Measurements from ENCODE around the gene METTL25B. TPM values are rescaled to one million over a fixed set of nuclear protein-coding genes. Genes with fewer than 3 reads are reported as not detected.
"Not testable (repeated sequence)": the region's sequence is repeated elsewhere in the genome, so short reads cannot be mapped to it uniquely, and the experiment has no call there.

METTL25B gene
- total and polyA plus RNA-seq, 3 experiments from 2014 or later, result 4.2 to 29.7 (median 29.6) TPM

- H3K9me3 Mint-ChIP-seq, POLR2A ChIA-PET: not testable (repeated sequence)
Measured at GRCh38 chr1:156757572-156758253, 29.4 kb downstream of the METTL25B start.

DNA sequence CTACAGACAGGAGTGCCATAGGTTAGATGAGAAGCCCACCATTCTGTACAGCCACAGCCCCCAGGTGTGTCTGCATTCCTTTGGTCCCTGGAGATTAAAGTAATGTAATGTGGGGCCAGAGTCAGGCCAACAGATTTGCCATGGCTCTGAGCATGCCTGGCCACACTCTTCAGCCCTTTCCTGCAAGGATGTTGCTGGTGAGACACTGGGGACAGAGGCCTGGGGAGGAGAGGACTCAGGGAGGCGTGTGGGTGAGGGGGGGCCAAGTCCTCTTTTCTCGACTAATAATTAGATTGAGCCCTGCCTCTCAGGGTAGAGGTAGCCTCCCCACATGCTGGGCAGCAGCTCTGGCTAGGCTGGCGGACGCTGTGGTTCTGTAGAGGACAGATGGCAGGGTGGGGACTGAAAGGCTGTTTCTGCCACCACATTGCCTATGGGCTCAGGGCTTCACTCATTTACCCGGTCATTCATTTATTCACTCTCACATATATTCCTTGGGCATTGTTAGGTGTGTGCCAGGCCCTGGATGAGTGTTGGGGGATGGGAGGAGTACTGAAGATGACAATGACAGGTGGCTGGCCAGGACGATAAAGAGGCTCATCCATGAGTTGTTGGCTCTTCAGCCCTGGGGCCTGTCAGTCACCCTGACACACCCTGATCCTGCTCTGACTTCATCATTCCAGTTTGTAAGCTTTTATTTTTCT is 32.0 kb downstream of the METTL25B start:
- no peaks in the 10 kb centered on the region for H3K9me3 Mint-ChIP-seq
- no peaks in the 10 kb centered on the region for H3K27me3 Mint-ChIP-seq
- no peaks in the 10 kb centered on the region for H3K36me3 ChIP-seq (ENCODE audit: insufficient read depth, low read length)
- H3K9me3 ChIP-seq (ENCODE audit: low read length), result no peaks in the 10 kb centered on the region
- H3K27ac ChIP-seq (ENCODE audit: low read depth, low read length), result no peak overlapping the region
- H3K4me1 ChIP-seq (ENCODE audit: insufficient read depth, low read length), result no peaks in the 10 kb centered on the region
- no peak overlapping the region for H3K4me3 Mint-ChIP-seq
- no peak overlapping the region for H3K4me3 ChIP-seq (ENCODE audit: low read length)
- peak overlapping the region in 1 of 8 donors; percentile 87 for H3K27ac Mint-ChIP-seq
- H3K4me1 Mint-ChIP-seq, result peaks cover 1 to 5% (median 3%) of the 10 kb centered on the region in 3 donors
- ChIA-PET POLR2A (no interaction called here), CTCF (interaction anchor here (1.0 kb wide), 1 partner anchor 13 kb away, joined by 3 read pairs; no protein-coding TSS in a partner anchor)
- H3K27me3 ChIP-seq (ENCODE audit: insufficient read depth, low read length, poor library complexity, severe bottlenecking), result no peaks in the 10 kb centered on the region
- no peaks in the 10 kb centered on the region for H3K36me3 Mint-ChIP-seq
- DNase-seq, result no peak

More at GRCh38 chr1:156757572-156758253, 29.4 kb downstream of the METTL25B start:
- not testable (repeated sequence) for H3K4me1 ChIP-seq (ENCODE audit: insufficient read depth, low read length); H3K4me3 ChIP-seq (ENCODE audit: low read length); H3K27me3 Mint-ChIP-seq; H3K9me3 ChIP-seq (ENCODE audit: low read length); H3K27ac Mint-ChIP-seq; DNase-seq; H3K27ac ChIP-seq (ENCODE audit: low read depth, low read length); H3K4me3 Mint-ChIP-seq; H3K27me3 ChIP-seq (ENCODE audit: insufficient read depth, low read length, poor library complexity, severe bottlenecking); H3K36me3 Mint-ChIP-seq; H3K36me3 ChIP-seq (ENCODE audit: insufficient read depth, low read length)
- peaks cover 9 to 19% (median 11%) of the 10 kb centered on the region in 3 donors for H3K4me1 Mint-ChIP-seq
- CTCF ChIA-PET, result interaction anchor here (1.4 kb wide), 1 partner anchor 31 kb away, joined by 3 read pairs; no protein-coding TSS in a partner anchor

DNA sequence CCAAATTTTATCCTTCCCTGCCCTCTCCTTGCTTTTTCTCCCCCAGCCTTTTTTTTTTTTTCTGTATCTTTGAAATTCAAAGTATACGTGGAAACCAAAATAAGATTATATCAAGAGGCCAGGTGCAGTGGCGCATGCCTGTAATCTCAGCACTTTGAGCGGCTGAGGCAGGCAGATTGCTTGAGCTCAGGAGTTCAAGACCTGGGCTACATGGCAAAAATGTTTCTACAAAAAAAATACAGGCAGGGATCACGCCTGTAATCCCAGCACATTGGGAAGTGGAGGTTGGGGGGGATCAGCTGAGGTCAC is 32.5 kb downstream of the METTL25B start:
- H3K4me1 ChIP-seq (ENCODE audit: insufficient read depth, low read length), result no peaks in the 10 kb centered on the region
- Mint-ChIP-seq H3K4me1 (peaks cover 0 to 3% (median 0%) of the 10 kb centered on the region in 3 donors), H3K27me3 (no peaks in the 10 kb centered on the region), H3K9me3 (no peaks in the 10 kb centered on the region), H3K27ac (no peak overlapping the region), H3K4me3 (no peak overlapping the region), H3K36me3 (no peaks in the 10 kb centered on the region)
- no peak overlapping the region for H3K27ac ChIP-seq (ENCODE audit: low read depth, low read length)
- H3K36me3 ChIP-seq (ENCODE audit: insufficient read depth, low read length), result no peaks in the 10 kb centered on the region
- POLR2A ChIA-PET, result no interaction called here
- H3K27me3 ChIP-seq (ENCODE audit: insufficient read depth, low read length, poor library complexity, severe bottlenecking), result no peaks in the 10 kb centered on the region
- H3K4me3 ChIP-seq (ENCODE audit: low read length), result no peak overlapping the region
- no peak for DNase-seq
- CTCF ChIA-PET, result interaction anchor here (1.0 kb wide), 1 partner anchor 13 kb away, joined by 3 read pairs; no protein-coding TSS in a partner anchor
- no peaks in the 10 kb centered on the region for H3K9me3 ChIP-seq (ENCODE audit: low read length)

DNA sequence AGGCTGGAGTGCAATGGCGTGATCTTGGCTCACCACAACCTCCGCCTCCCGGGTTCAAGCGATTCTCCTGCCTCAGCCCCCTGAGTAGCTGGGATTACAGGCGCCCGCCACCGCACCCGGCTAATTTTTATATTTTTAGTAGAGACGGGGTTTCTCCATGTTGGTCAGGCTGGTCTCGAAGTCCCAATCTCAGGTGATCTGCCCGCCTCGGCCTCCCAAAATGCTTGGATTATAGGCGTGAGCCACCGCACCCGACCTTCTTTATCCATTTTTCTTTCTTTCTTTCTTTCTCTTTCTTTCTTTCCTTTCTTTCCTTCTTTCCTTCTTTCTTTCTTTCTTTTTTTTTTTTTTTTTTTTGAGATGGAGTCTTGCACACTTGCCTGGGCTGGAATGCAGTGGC is 36.9 kb downstream of the METTL25B start:
- not testable (repeated sequence) for H3K9me3 Mint-ChIP-seq; H3K27me3 Mint-ChIP-seq; H3K27ac ChIP-seq (ENCODE audit: low read depth, low read length); H3K27ac Mint-ChIP-seq; H3K36me3 ChIP-seq (ENCODE audit: insufficient read depth, low read length); H3K4me3 Mint-ChIP-seq; H3K4me3 ChIP-seq (ENCODE audit: low read length); DNase-seq; H3K27me3 ChIP-seq (ENCODE audit: insufficient read depth, low read length, poor library complexity, severe bottlenecking); H3K9me3 ChIP-seq (ENCODE audit: low read length)
- POLR2A ChIA-PET, result interaction anchor here (3.3 kb wide), 1 partner anchor 38 kb away, joined by 28 read pairs; the partner anchor contains the start of genes ISG20L2 and METTL25B
- CTCF ChIA-PET, result interaction anchor here (1.3 to 10.4 kb wide), 2 partner anchors 38 to 59 kb away, joined by 3 to 92 read pairs; partner anchors contain the start of genes CRABP2, ISG20L2 and METTL25B
- H3K4me1 ChIP-seq (ENCODE audit: insufficient read depth, low read length), result peaks cover 27% of the 10 kb centered on the region
- peaks cover 17 to 26% (median 19%) of the 10 kb centered on the region in 3 donors for H3K4me1 Mint-ChIP-seq
- peaks cover 0 to 12% (median 0%) of the 10 kb centered on the region in 3 donors for H3K36me3 Mint-ChIP-seq

DNA sequence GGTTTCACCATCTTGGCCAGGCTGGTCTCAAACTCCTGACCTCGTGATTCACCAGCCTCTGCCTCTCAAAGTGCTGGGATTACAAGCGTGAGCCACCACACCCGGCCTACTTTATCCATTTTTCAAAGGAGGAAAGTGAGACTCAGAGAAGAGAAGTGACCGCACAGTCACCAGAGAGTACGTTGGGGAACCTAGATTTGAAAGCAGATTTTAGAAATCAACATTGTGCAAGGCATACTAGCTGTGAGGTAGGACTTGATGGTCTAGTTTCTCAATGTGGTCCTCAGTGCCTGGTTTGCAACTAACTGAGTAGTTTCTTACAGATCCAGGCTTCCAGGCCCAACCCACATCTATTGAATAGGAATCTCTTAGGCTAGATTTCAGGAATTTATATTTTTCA is 37.4 kb downstream of the METTL25B start:
- Histone ChIP-seq H3K27me3 (ENCODE audit: insufficient read depth, low read length, poor library complexity, severe bottlenecking) (no peaks in the 10 kb centered on the region), H3K27ac (ENCODE audit: low read depth, low read length) (peak overlapping the region; percentile 10), H3K4me1 (ENCODE audit: insufficient read depth, low read length) (peaks cover 32% of the 10 kb centered on the region), H3K9me3 (ENCODE audit: low read length) (no peaks in the 10 kb centered on the region), H3K36me3 (ENCODE audit: insufficient read depth, low read length) (peaks cover 4% of the 10 kb centered on the region), H3K4me3 (ENCODE audit: low read length) (no peak overlapping the region)
- H3K27me3 Mint-ChIP-seq, result no peaks in the 10 kb centered on the region
- peak overlapping the region in 1 of 8 donors; percentile 96 for H3K27ac Mint-ChIP-seq
- peaks cover 0 to 16% (median 0%) of the 10 kb centered on the region in 3 donors for H3K36me3 Mint-ChIP-seq
- no peak for DNase-seq
- ChIA-PET POLR2A (interaction anchor here (2.3 to 3.3 kb wide), 3 partner anchors 14 to 38 kb away, joined by 16 to 42 read pairs (median 28); partner anchors contain the start of genes HDGF, ISG20L2, METTL25B and MRPL24), CTCF (interaction anchor here (1.3 to 10.4 kb wide), 4 partner anchors 14 to 60 kb away, joined by 3 to 92 read pairs (median 12); partner anchors contain the start of genes CRABP2, HDGF, ISG20L2 and METTL25B)
- H3K4me1 Mint-ChIP-seq, result peaks cover 19 to 31% (median 25%) of the 10 kb centered on the region in 3 donors
- H3K4me3 Mint-ChIP-seq, result no peak overlapping the region
- H3K9me3 Mint-ChIP-seq, result no peaks in the 10 kb centered on the region

DNA sequence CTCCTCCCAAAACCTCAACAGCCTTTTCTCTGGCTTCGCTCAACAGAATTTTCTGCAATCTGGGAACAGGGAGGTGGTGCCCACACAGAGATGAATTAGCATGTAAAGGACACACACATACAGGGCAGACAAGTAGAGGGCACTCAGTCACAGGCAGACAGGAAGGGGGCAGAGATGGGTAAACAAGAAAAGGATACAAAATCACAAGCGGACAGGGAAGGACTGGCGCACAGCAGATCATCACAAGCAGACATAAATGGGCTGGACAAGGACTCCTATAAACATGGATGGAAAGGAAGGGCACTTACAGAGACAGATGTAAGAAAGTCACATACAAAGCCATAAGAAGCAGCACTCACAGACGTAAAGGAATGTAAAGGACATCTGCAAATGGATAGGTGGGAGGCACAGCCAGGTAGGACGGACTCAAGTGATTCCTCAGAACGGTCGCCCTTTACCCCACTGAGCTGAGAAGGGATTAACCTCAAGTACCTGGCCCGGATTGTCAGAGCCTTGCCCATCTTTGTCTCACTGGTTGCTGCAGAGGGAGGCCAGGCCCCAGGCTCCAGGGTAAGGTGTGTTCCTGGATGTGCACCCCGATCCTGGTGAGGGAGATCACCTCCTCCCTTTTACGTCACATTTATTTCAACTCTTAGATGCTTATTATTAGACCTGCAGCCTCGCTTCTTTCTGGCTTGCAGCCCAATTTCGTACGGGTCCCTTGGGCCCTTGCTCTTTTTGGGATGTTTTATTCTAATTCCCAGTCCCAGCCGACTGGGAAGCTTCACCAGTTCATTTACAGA is 38.2 kb downstream of the METTL25B start:
- Mint-ChIP-seq H3K4me3 (no peak overlapping the region), H3K9me3 (no peaks in the 10 kb centered on the region), H3K36me3 (peaks cover 4 to 24% (median 4%) of the 10 kb centered on the region in 3 donors), H3K4me1 (peaks cover 26 to 39% (median 33%) of the 10 kb centered on the region in 3 donors), H3K27ac (peak overlapping the region in 1 of 8 donors; percentile 96), H3K27me3 (peaks cover 0 to 1% of the 10 kb centered on the region in 2 donors)
- POLR2A ChIA-PET, result interaction anchor here (2.3 to 3.3 kb wide), 3 partner anchors 15 to 39 kb away, joined by 16 to 42 read pairs (median 28); partner anchors contain the start of genes HDGF, ISG20L2, METTL25B and MRPL24
- no peak for DNase-seq
- no peaks in the 10 kb centered on the region for H3K27me3 ChIP-seq (ENCODE audit: insufficient read depth, low read length, poor library complexity, severe bottlenecking)
- H3K9me3 ChIP-seq (ENCODE audit: low read length), result no peaks in the 10 kb centered on the region
- H3K4me3 ChIP-seq (ENCODE audit: low read length), result peak overlapping the region; percentile 85
- peaks cover 40% of the 10 kb centered on the region for H3K4me1 ChIP-seq (ENCODE audit: insufficient read depth, low read length)
- CTCF ChIA-PET, result interaction anchor here (1.3 to 10.4 kb wide), 6 partner anchors 10 to 77 kb away, joined by 3 to 92 read pairs (median 8); partner anchors contain the start of genes CRABP2, HDGF, ISG20L2 and METTL25B
- peak overlapping the region; percentile 97 for H3K27ac ChIP-seq (ENCODE audit: low read depth, low read length)
- H3K36me3 ChIP-seq (ENCODE audit: insufficient read depth, low read length), result peaks cover 12% of the 10 kb centered on the region

GRCh38 chr1:156767101-156767878 is 39.0 kb downstream of the METTL25B start, which contains the start of gene PRCC:
PRCC (plus strand) TSS chr1:156767535; CDS start chr1:156767772, 237 bp downstream.
- H3K4me1 ChIP-seq (ENCODE audit: insufficient read depth, low read length), result peaks cover 42% of the 10 kb centered on the region
- peaks cover 12% of the 10 kb centered on the region for H3K36me3 ChIP-seq (ENCODE audit: insufficient read depth, low read length)
- H3K27me3 ChIP-seq (ENCODE audit: insufficient read depth, low read length, poor library complexity, severe bottlenecking), result no peaks in the 10 kb centered on the region
- H3K4me3 Mint-ChIP-seq, result no peak within 1 kb of the TSS
- peak within 1 kb of the TSS in 2 of 8 donors; percentile 85 to 96 for H3K27ac Mint-ChIP-seq
- DNase-seq, result peak; percentile 93 to 99 (median 99)
- ChIA-PET CTCF (interaction anchor here (1.4 to 10.4 kb wide), 6 partner anchors 11 to 78 kb away, joined by 3 to 92 read pairs (median 8); partner anchors contain the start of genes HDGF, ISG20L2, METTL25B and MRPL24), POLR2A (interaction anchor here (0.7 to 3.3 kb wide), 4 partner anchors 15 to 159 kb away, joined by 3 to 42 read pairs (median 22); partner anchors contain the start of genes HDGF, ISG20L2, METTL25B and MRPL24)
- peak within 1 kb of the TSS; percentile 85 for H3K4me3 ChIP-seq (ENCODE audit: low read length)
- H3K27me3 Mint-ChIP-seq, result peaks cover 0 to 1% of the 10 kb centered on the region in 2 donors
- peaks cover 28 to 46% (median 37%) of the 10 kb centered on the region in 3 donors for H3K4me1 Mint-ChIP-seq
- peak within 1 kb of the TSS; percentile 97 for H3K27ac ChIP-seq (ENCODE audit: low read depth, low read length)
- peaks cover 4 to 27% (median 4%) of the 10 kb centered on the region in 3 donors for H3K36me3 Mint-ChIP-seq
- no peaks in the 10 kb centered on the region for H3K9me3 ChIP-seq (ENCODE audit: low read length)
- H3K9me3 Mint-ChIP-seq, result no peaks in the 10 kb centered on the region

All from CD8-positive, alpha-beta memory T cell (primary cell).